Tibial nerve (tissue), 4 donors: ENCODE measurements around the gene PRICKLE1.

Experiments
- CTCF ChIP-seq, 5 experiments: fragments of 200-600 bp in 3 of 5; fragments of 450-650 bp in 2 of 5; sonication (generic) in 3 of 5; IDR thresholded peaks; one replicate each; pipeline ENCODE4 v1.5.1; 2016 to 2019; ENCODE audit warnings: antibody characterized with exemption in 5 of 5, mild to moderate bottlenecking in 3 of 5, moderate library complexity in 2 of 5
- EP300 ChIP-seq, 2 donors: sonication (generic); formaldehyde crosslinking; IDR thresholded peaks; one replicate each; pipeline ENCODE4 v1.6.1; 2017; ENCODE audit warnings: antibody characterized with exemption in 2 of 2, mild to moderate bottlenecking in 1 of 2
- POLR2A ChIP-seq, 2 donors: fragments of 450-650 bp; IDR thresholded peaks; one replicate each; pipeline ENCODE4 v1.6.1; 2017; ENCODE audit warnings: antibody characterized with exemption in 2 of 2, mild to moderate bottlenecking in 2 of 2, moderate library complexity in 2 of 2

GRCh38 chr12:42447371-42447786, 142.2 kb downstream of the PRICKLE1 start:
- TF ChIP-seq CTCF (IDR thresholded peaks at IDR 0.05) (no peak), POLR2A (IDR thresholded peaks at IDR 0.05) (no peak), EP300 (IDR thresholded peaks at IDR 0.05) (no peak)
